ENCODE results near the gene MLH1.

DNA sequence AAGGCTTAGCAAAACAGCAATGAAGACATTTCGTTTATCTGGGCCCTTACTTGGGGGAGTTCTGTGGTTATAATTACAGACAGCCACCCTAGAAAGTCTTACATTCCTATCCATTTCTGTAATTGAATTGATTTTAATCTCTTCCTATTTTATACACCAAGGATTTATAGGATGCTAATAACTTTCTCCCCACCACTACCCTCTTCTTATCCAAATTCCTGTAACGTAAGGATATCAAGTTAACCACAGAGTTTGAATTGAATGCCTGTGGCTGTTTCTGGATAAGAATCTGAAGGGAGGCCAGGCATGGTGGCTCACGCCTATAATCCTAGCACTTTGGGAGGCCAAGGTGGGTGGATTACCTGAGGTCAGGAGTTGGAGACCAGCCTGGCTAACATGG, 78.6 kb downstream of the MLH1 start:
- TF ChIP-seq YY1 (IDR thresholded peaks at IDR 0.05; ENCODE audit: insufficient read depth, insufficient read length) (no peak), ZNF274 (IDR thresholded peaks at IDR 0.05; ENCODE audit: low read depth, low read length) (no peak), SUZ12 (IDR thresholded peaks at IDR 0.05; ENCODE audit: extremely low read depth, insufficient read depth, insufficient read length) (no peak)
